Measurements from ENCODE around the gene PPP1R3E.

GRCh38 chr14:23269193-23269592 is 33.5 kb downstream of the PPP1R3E start:
- TF ChIP-seq POLR2A (IDR thresholded peaks at IDR 0.05), result no peak
- TF ChIP-seq CTCF (IDR thresholded peaks at IDR 0.05), result no peak
